Caco-2 (cell line): Measurements from ENCODE around the gene PDIK1L. TPM values are rescaled to one million over a fixed set of nuclear protein-coding genes. Genes with fewer than 3 reads are reported as not detected.

Experiments used
- BruUV-seq: library from RNA; stranded (reverse); fragments of 400-500 nt; replicated peaks from 2 replicates; lab custom pipeline; 2021; lab: Mats Ljungman, UMichigan
- CTCF ChIA-PET: fragments of 300-600 bp; sonication (Branson Sonifier 250); formaldehyde crosslinking; loops from one replicate; lab custom pipeline; 2022; ENCODE audit warnings: antibody characterized with exemption; lab: Charles Lee
- POLR2A ChIA-PET: fragments of 300-600 bp; sonication (Branson Sonifier 250); formaldehyde crosslinking; loops from one replicate; lab custom pipeline; 2022; ENCODE audit warnings: antibody characterized with exemption; lab: Charles Lee
- DNase-seq, 2 experiments: peaks; one replicate each; pipeline versions ENCODE4 v3.0.0 to v3.0.0-alpha.2; 2020 to 2022
- H3K27me3 ChIP-seq: replicated peaks from 2 replicates; pipeline ENCODE4 v1.6.0; 2011; ENCODE audit warnings: low read length; ENCODE audit not compliant: control insufficient read depth, insufficient read depth
- H3K36me3 ChIP-seq: 2 replicates; pipeline ENCODE4 v1.5.1; 2011; ENCODE audit warnings: low read length; ENCODE audit not compliant: control insufficient read depth, insufficient read depth
- H3K4me1 ChIP-seq: fragments of 250-450 bp; sonication (Bioruptor Pico); 2 replicates; pipeline ENCODE4 v1.5.1; 2020; ENCODE audit warnings: mild to moderate bottlenecking
- H3K4me3 ChIP-seq: 2 replicates; pipeline ENCODE4 v1.5.1; 2011; ENCODE audit warnings: low read depth, mild to moderate bottlenecking, control low read depth, low read length
- H3K9me3 ChIP-seq: fragments of 250-450 bp; sonication (Bioruptor Pico); 2 replicates; pipeline ENCODE4 v1.5.1; 2020; ENCODE audit warnings: mild to moderate bottlenecking, moderate library complexity
- H3K27ac Mint-ChIP-seq: one replicate; pipeline ENCODE4 v1.8.0; 2022; ENCODE audit warnings: mixed read lengths; ENCODE audit not compliant: unreplicated experiment
- H3K27me3 Mint-ChIP-seq: one replicate; pipeline ENCODE4 v1.8.0; 2022; ENCODE audit warnings: mixed read lengths; ENCODE audit not compliant: insufficient read depth, unreplicated experiment
- H3K36me3 Mint-ChIP-seq: one replicate; pipeline ENCODE4 v1.8.0; 2022; ENCODE audit warnings: mild to moderate bottlenecking, mixed read lengths; ENCODE audit not compliant: insufficient read depth, unreplicated experiment
- H3K4me1 Mint-ChIP-seq: one replicate; pipeline ENCODE4 v1.8.0; 2022; ENCODE audit warnings: low read depth, mixed read lengths; ENCODE audit not compliant: unreplicated experiment
- H3K4me3 Mint-ChIP-seq: one replicate; pipeline ENCODE4 v1.8.0; 2022; ENCODE audit warnings: mild to moderate bottlenecking, moderate library complexity, mixed read lengths; ENCODE audit not compliant: unreplicated experiment
- H3K9me3 Mint-ChIP-seq: one replicate; pipeline ENCODE4 v1.8.0; 2022; ENCODE audit warnings: mixed read lengths; ENCODE audit not compliant: unreplicated experiment
- intact Hi-C: fragments of 100-400 bp; cut with micrococcal nuclease; formaldehyde crosslinking; loops from one replicate; pipeline ENCODE4 v1.10.0; 2022; ENCODE audit not compliant: unreplicated experiment
- total RNA-seq: library from RNA; stranded (reverse); gene quantifications from 2 replicates; pipeline ENCODE4 v1.2.3, GENCODE V29; 2022
- TF ChIP-seq, protein P1 (sequence below), 2 experiments: fragments of 200-600 bp in 1 of 2; IDR thresholded peaks; 1 replicate in 1 of 2; 2 replicates in 1 of 2; pipeline versions ENCODE4 v1.5.1 to v1.8.0; 2011 to 2022; ENCODE audit warnings: antibody characterized with exemption in 1 of 2, control low read depth in 1 of 2, inconsistent platforms in 1 of 2, low read depth in 1 of 2, low read length in 1 of 2, mild to moderate bottlenecking in 1 of 2, moderate library complexity in 1 of 2; ENCODE audit not compliant: insufficient read depth in 1 of 2, severe bottlenecking in 1 of 2, unreplicated experiment in 1 of 2

Gene PDIK1L
- total RNA-seq, 1 experiment from 2014 or later: 5.5 TPM

DNA sequence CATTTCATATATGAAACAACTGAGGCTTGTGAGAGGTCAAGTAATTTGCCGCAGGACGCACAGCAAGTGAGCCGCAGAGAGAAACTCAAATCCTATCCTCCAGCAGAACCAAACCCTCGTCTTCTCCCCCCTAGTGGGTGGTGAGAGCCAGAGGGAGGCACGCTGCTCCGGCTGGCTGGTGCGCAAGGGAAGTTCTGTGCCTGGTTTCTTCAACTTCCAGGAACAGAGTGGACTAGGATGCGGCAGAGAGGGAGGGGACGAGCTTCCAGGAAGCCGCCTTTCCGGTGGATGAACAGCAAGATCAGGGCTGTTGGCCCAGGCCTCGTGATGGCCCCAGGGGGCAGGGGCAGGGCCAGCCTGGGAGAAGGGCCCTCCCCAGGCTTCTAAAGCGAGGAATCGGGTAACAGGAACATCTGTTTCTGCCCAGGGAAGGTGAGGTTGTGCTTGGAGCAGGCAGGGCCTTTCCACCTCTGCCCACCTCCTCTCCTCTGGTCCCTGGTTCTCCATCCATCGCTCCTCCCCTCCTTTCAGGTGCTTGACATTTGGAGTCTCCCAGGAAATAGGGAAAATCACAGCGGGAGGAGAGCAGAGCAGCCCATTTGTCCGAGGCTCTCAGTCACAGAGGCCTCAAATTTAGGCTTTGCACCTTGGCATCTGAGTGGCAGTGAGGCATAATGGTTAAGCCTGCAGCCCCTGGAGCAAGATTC lies 16.8 kb upstream of the PDIK1L start:
- TF ChIP-seq, protein P1, sequence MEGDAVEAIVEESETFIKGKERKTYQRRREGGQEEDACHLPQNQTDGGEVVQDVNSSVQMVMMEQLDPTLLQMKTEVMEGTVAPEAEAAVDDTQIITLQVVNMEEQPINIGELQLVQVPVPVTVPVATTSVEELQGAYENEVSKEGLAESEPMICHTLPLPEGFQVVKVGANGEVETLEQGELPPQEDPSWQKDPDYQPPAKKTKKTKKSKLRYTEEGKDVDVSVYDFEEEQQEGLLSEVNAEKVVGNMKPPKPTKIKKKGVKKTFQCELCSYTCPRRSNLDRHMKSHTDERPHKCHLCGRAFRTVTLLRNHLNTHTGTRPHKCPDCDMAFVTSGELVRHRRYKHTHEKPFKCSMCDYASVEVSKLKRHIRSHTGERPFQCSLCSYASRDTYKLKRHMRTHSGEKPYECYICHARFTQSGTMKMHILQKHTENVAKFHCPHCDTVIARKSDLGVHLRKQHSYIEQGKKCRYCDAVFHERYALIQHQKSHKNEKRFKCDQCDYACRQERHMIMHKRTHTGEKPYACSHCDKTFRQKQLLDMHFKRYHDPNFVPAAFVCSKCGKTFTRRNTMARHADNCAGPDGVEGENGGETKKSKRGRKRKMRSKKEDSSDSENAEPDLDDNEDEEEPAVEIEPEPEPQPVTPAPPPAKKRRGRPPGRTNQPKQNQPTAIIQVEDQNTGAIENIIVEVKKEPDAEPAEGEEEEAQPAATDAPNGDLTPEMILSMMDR (IDR thresholded peaks at IDR 0.05; ENCODE audit: insufficient read depth in 1 of 2, low read depth in 1 of 2, low read length in 1 of 2, severe bottlenecking in 1 of 2, unreplicated experiment in 1 of 2): no peak
- H3K4me3 Mint-ChIP-seq: no peak overlapping the region
- no peaks in the 10 kb centered on the region for H3K9me3 Mint-ChIP-seq
- DNase-seq: peak in 1 of 2 experiments; percentile 37
- no peaks in the 10 kb centered on the region for H3K27me3 Mint-ChIP-seq
- Histone ChIP-seq H3K9me3 (no peaks in the 10 kb centered on the region), H3K27me3 (no peaks in the 10 kb centered on the region), H3K36me3 (no peaks in the 10 kb centered on the region), H3K4me1 (peaks cover 56% of the 10 kb centered on the region), H3K4me3 (no peak overlapping the region)
- no peaks in the 10 kb centered on the region for H3K36me3 Mint-ChIP-seq
- ChIA-PET CTCF (interaction anchor here (0.6 kb wide), 1 partner anchor 29 kb away, joined by 3 read pairs; no protein-coding TSS in a partner anchor), POLR2A (no interaction called here)
- no peak overlapping the region for H3K27ac Mint-ChIP-seq
- no TSS peak for BruUV-seq
- peaks cover 25% of the 10 kb centered on the region for H3K4me1 Mint-ChIP-seq
- intact Hi-C loops: no loop called here

- no peak overlapping the region for H3K4me3 ChIP-seq
- no peaks in the 10 kb centered on the region for H3K27me3 Mint-ChIP-seq
- ChIA-PET CTCF (no interaction called here), POLR2A (no interaction called here)
- BruUV-seq: no TSS peak
- no peaks in the 10 kb centered on the region for H3K36me3 Mint-ChIP-seq
- H3K4me3 Mint-ChIP-seq: no peak overlapping the region
- no peaks in the 10 kb centered on the region for H3K9me3 ChIP-seq
- no peak for DNase-seq
- no peaks in the 10 kb centered on the region for H3K36me3 ChIP-seq
- TF ChIP-seq, protein P1 (IDR thresholded peaks at IDR 0.05; ENCODE audit: insufficient read depth in 1 of 2, low read depth in 1 of 2, low read length in 1 of 2, severe bottlenecking in 1 of 2, unreplicated experiment in 1 of 2): no peak
- no peak overlapping the region for H3K27ac Mint-ChIP-seq
- H3K4me1 Mint-ChIP-seq: peaks cover 25% of the 10 kb centered on the region
- H3K27me3 ChIP-seq: no peaks in the 10 kb centered on the region
- peaks cover 71% of the 10 kb centered on the region for H3K4me1 ChIP-seq
- intact Hi-C loops: no loop called here
- no peaks in the 10 kb centered on the region for H3K9me3 Mint-ChIP-seq
Observed at GRCh38 chr1:26096471-26096870, 15.2 kb upstream of the PDIK1L start.

GRCh38 chr1:26097696-26098095 lies 13.9 kb upstream of the PDIK1L start:
- TF ChIP-seq, protein P1 (IDR thresholded peaks at IDR 0.05; ENCODE audit: insufficient read depth in 1 of 2, low read depth in 1 of 2, low read length in 1 of 2, severe bottlenecking in 1 of 2, unreplicated experiment in 1 of 2): no peak
- CTCF ChIA-PET: interaction anchor here (1.0 kb wide), 1 partner anchor 62 kb away, joined by 3 read pairs; no protein-coding TSS in a partner anchor
- peak; percentile 16 to 38 for DNase-seq
- Mint-ChIP-seq H3K27ac (peak overlapping the region; percentile 39), H3K9me3 (no peaks in the 10 kb centered on the region), H3K27me3 (no peaks in the 10 kb centered on the region), H3K4me3 (peak overlapping the region; percentile 39), H3K36me3 (no peaks in the 10 kb centered on the region), H3K4me1 (peaks cover 25% of the 10 kb centered on the region)
- Histone ChIP-seq H3K9me3 (no peaks in the 10 kb centered on the region), H3K36me3 (no peaks in the 10 kb centered on the region), H3K4me1 (peaks cover 81% of the 10 kb centered on the region), H3K4me3 (no peak overlapping the region), H3K27me3 (no peaks in the 10 kb centered on the region)
- intact Hi-C loops: no loop called here
- POLR2A ChIA-PET: no interaction called here
- no TSS peak for BruUV-seq
